Stimulated activated CD8-positive, alpha-beta memory T cell treated with anti-CD3 and anti-CD28 coated beads, Interleukin-15, amount 100 ng/mL, for 1 hour (primary cell): ENCODE results near the gene DSG1.
"Not testable (repeated sequence)": the region's sequence is repeated elsewhere in the genome, so short reads cannot be mapped to it uniquely, and the experiment has no call there.

Experiments
- DNase-seq: peaks from one replicate; pipeline ENCODE4 v3.0.0-alpha.2; 2020; ENCODE audit warnings: low read depth

DSG1 gene

DNA sequence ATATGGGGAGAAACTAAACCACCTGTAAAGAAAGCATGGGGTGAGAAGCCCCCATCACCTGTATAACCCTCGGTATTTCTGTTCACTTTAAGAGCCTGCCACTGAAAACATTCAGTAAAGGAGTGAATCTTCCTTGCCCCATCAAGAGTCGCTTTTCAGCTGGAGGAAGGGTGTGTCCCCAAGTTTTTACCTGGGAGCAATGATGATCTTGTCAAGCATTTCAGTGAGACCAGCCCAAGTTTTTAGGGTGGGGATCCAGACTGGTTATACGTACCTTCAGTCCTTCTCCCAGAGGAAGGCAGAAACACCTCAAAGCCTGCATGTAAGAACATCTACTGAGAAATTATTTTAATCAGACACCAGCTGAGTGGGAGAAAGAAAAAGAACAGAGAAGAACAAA, at the start of gene DSG1:
DSG1 (plus strand) TSS at position 301 of the 400 bp plus-strand sequence. CDS start 141 bp downstream, outside the sequence.
- no peak for DNase-seq

DNA sequence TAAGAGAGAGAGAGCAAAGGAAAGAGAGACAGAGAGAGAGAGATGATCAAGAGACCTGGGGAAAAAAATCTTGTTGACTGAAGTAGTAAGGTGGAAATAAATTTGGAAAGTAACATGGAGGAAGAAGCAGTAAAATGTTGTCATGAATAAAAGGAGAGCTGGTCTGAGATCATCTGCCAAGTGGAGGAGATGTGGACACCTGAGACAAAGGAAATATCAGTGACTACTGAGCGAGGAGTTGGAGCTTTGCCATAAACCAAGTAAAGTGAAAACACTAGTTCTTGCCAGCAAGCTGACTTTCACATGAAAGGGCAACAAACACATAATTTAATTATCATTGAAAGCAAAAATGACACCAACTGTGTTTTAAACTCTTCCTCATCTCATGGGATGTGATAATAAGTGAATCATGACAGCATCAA, 49.0 kb upstream of the DSG1 start:
- DNase-seq = no peak

DNA sequence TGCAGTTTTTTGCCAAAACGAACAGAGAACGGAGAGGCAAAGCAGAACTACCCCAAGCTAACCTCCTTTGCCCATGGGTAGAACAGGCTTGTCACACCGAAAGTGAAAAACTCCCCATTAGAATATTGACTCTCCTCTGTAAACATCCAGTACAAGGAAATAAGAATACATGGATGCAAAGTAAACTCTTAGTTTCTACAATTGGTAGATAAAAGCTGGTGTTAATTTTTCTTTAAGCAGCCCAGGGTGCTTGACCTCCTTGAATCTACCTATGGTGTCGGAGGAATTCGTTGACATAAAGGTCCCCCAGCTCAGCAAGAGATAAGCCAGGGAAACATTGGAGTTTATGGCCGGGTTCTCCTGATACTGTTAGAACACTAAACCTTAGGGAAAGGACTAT, 48.4 kb upstream of the DSG1 start:
- no peak for DNase-seq

- DNase-seq = no peak
Observed at GRCh38 chr18:31270578-31270977, 47.4 kb upstream of the DSG1 start.

DNA sequence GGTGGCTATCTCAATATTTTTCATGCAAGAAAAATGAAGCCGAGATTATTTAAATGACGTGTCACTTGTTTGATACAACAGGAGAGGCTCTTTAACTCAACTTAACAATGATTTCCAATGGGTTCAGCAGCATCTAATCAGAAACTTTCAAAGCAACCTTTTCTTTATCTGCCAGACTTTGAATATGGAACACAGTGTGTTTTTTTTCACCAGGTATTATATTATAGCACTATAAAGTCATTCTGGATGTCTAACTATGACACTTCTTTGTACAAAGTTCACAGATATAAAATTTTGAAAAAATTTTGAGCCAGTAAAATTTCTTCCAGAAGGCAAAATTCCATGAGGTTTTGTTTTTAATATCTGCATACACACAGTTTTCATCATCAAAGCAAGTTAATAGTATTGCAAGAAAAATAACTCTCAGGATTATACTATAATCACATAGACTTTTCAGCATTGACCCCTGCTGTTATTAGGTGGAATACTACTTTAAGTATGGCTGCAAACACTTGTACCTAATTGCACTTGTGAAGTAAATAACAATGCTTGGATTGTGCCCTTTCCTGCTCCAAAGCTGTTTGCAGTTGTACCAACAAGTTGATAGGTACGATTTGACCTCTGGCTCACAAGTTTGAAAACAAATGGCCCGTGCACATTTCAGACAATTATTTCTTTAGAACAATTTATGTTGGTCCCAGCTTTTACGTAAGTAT, 44.0 kb upstream of the DSG1 start:
- no peak for DNase-seq

DNA sequence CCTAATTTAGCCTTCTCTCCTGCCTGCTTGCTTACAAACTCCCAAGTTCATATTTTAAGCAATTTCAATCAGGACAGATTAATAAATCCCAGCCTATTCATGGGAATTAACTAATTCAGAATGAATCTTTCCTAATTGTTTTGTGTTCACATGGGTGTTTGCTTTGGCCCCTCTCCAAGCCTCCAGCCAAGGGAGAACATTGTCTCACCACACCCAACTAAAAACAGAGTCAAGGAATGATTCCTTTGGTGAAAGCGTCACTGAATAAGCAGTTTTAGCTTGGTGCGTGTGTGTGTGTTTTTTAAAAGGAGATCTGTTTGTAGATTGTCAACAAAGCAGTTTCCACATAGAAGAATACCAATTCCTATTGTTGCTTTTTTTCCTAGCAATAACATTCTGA, 43.0 kb upstream of the DSG1 start:
- no peak for DNase-seq

- no peak for DNase-seq
Observed at GRCh38 chr18:31275722-31276463, 42.1 kb upstream of the DSG1 start.

- DNase-seq = no peak
Observed at GRCh38 chr18:31278609-31279071, 39.3 kb upstream of the DSG1 start.

DNA sequence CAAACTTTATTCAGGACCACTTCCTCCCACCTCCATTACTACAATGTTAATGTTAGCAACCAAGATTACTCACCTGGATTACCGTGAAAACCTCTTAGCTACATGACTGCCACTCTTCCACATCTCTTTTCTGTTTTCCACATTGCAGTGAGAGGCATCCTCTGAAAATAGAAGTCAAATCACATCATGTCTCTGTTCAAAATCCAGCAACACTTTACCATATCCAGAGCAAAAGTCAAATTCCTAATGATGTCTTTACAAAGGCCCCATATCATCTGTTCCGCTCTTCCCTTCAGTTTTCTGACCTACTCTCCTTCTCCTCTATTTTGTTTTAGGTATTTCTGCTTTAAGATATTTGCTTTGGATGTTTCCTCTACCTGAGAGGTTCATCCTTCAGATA, 37.5 kb upstream of the DSG1 start:
- DNase-seq = no peak

- DNase-seq = no peak
Observed at GRCh38 chr18:31281437-31281836, 36.5 kb upstream of the DSG1 start.

DNA sequence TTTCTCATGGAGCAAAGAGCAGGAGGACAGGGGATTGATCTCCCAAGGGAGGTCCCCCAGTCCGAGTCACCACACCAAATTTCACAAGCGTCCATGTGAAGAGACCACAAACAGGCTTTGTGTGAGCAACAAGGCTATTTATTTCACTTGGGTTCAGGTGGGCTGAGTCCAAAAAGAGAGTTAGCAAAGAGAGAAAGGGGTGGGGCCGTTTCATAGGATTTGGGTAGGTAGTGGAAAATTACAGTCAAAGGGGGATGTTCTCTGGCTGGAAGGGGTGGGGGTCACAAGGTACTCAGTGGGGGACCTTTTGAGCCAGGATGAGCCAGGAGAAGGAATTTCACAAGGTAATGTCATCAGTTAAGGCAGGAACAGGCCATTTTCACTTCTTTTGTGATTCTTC, 28.5 kb upstream of the DSG1 start:
- DNase-seq = not testable (repeated sequence)

GRCh38 chr18:31291688-31292087, 26.3 kb upstream of the DSG1 start:
- no peak for DNase-seq

DNA sequence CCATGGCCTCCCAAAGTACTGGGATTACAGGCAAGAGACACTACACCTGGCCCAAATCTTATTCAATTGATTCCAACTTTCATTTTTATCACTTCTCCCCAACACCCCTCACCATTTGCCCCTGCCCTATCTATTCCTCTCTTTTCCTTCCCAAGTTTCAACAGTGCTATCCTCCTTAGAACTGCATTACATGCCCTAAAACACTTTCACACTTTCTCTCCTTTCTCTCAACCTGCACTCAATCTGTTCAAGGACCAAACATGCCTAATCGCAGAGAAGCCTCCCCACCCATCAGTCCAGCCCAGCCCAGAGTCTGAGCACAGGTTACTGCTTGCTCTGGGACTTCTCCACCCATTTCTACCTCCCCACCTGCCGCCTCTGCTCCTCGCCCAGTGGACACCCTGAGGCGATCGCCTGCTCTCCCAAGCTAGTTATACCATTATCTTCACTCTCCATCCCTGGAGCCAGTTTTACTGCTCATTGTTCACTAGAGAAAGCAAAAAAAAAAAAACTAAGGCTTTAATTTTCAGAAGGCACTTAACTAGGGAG, 23.7 kb upstream of the DSG1 start:
- no peak for DNase-seq

DNA sequence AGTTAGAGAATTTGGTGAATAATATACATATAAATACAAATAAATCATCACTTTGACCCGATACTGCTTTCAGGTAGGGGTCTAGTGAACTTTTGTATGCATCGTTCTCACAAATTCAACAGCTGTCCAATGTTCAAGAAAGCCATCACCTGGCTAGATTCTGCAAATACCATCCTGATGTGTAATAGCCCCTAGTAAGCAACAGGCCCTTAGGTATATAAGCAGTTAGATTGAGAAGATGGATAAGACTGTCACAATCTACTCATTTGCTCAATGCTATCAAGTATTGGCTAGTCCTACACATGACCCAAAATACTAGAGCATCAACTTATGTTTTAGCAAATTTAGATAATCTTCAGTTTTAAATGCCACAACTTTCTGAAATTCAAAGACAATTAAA, 20.7 kb upstream of the DSG1 start:
- no peak for DNase-seq

GRCh38 chr18:31301201-31301655, 16.7 kb upstream of the DSG1 start:
- DNase-seq = no peak

DNA sequence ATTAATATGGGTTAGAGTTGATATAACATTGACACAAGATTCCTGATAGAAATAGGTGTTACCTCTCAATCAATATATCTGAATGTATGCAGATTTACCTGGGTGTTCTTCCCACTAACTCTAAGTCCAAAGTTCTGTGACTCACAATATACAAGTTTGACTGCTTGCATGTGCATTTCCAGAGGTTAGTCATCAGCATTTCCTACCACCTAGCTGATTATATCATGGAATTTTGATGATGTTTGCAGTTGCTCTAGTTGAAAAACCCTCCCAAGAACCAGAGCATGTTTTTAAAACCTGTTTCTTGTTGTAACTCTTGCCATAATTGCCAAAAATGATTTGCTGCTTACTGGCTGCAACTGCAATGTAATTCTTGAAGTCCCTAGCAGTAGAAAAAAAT, 15.0 kb upstream of the DSG1 start:
- DNase-seq = no peak

DNA sequence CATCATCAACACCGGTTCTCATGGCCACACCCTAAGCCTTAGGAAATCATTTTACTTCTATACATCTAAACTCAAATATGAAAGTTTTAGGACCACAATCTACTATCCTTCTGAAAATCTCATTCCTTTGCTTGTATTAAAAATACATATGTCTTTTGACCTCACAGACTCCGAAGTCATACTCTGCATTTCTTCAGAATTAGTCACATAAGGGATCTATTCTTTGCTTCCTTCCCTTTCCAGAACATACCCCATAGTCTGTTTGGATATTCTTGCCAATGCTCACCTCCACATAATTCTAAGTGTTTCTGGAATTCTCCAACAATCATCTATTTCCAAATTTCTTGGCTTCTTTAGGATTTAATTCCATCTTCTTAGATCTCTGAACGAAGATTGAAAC, 14.2 kb upstream of the DSG1 start:
- DNase-seq = no peak

GRCh38 chr18:31309115-31309514, 8.8 kb upstream of the DSG1 start:
- DNase-seq = no peak

GRCh38 chr18:31316974-31317373, 986 bp upstream of the DSG1 start:
- no peak for DNase-seq

DNA sequence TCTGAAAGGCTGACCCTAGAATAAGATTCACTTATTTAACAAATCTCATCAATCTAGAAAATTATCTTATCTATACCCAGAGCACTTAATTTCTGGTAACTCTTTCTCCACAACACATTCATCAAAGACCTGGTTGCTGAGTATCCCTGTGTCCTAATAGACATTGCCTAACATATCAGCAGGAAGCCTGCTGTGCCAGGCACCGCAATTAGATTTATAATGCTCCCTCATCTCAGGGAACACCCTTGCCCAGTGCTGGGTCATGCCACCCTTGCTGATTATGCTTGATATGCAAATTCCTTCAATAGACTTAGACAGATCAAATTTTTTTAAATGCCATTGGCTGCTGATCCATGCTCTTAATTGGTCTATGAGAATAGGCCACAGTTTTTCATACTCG, 3.8 kb downstream of the DSG1 start:
- no peak for DNase-seq

DNA sequence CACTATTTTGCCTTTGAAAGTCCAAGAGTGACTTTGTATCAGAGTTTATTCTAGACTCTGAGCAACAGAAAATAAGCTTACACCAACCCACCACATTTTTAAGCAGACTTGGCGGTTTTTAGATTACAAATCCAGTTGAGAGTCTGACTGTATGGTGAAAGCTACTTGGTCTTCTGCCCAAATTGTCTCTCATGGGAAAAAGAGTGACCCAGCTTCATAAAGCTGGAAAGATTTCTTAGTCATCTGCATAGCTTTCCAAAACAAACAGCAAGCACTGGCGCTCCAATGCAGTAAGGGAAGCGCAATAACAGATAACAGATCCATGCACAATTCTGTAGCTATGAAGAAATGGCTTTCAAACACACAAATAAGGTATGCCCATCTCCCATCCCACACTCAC, 7.1 kb downstream of the DSG1 start:
- no peak for DNase-seq

DNA sequence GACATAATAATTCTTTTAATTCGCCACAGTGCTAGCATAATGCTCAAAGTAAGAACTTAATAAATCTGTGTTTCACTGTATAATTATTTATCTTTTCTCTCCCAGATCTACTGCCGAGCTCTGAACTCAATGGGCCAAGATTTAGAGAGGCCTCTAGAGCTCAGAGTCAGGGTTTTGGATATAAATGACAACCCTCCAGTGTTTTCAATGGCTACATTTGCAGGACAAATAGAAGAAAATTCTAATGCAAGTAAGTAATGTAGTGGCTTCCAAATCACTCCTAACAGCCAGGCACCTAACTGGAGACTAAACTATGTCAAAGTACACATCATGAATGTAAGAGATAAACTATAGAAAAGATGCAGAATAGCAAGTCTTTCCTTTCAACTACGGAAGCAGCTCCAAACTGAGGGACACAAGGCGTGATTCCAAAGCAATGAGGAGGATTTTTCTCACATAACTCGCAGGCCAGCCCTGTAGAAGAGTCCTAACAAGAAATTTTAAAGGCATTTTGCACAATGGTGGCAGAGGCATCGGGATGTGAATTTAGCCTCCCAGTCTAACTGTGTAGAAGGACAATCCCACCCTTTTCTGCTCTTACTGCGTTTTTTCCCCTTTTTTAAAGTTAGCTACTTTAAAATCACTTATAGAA, 12.0 kb downstream of the DSG1 start:
- no peak for DNase-seq

DNA sequence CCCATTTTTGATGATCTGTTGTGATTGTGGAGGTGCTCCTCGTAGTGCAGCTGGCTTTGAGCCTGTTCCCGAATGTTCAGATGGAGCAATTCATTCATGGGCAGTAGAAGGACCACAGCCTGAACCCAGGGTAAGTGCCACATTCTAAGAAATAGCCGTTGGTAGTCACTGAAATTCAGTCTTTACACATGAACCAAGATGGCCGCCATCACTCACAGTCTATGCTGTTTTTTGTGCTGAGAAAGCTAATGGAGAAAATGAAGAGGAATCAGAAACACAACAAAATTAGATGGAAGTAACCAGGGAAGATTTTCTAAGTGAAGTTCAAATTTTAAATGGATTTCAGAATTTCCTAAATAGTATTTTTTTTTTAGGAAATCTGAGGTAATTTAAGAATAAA, 25.5 kb downstream of the DSG1 start:
- no peak for DNase-seq
